NT2/D1 (cell line): ENCODE data around the gene INSIG2.

Experiments
- SUZ12 ChIP-seq: IDR thresholded peaks from 2 replicates; pipeline ENCODE4 v1.6.1; 2011; ENCODE audit not compliant: insufficient read length, insufficient read depth; ENCODE audit errors: extremely low read depth
- YY1 ChIP-seq: IDR thresholded peaks from 2 replicates; pipeline ENCODE4 v1.6.1; 2011; ENCODE audit not compliant: insufficient read length, insufficient read depth
- ZNF274 ChIP-seq: IDR thresholded peaks from 2 replicates; pipeline ENCODE4 v1.6.1; 2011; ENCODE audit warnings: mild to moderate bottlenecking, low read depth, low read length

DNA sequence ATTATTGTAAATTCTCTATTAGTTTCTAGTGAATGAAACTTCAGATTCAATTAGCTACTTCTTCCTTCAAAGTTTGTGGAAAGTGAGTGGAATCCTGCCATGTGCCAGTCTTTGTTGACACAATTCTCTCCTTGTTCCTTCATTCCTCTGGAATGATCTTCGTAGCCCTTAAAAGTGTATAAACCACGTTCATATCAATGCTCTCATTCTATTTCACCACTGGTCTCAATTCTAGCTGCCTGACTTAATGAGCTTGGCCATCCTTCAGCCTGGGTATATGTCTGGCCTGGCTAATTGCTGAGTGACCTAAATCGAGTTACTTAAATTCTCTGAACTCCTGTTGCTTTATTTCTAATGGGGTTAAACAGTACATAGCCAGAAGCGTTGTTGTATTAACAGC, 43.5 kb downstream of the INSIG2 start:
- TF ChIP-seq YY1 (no peak), SUZ12 (no peak), ZNF274 (no peak)
